ENCODE measurements around the gene SLC38A10.

- TF ChIP-seq EZH2 (IDR thresholded peaks at IDR 0.05; ENCODE audit: insufficient read depth, poor library complexity, severe bottlenecking) (no peak), EZH2phosphoT487 (IDR thresholded peaks at IDR 0.05; ENCODE audit: insufficient read depth, low read depth) (no peak)
Observed at GRCh38 chr17:81200695-81201580, 94.2 kb downstream of the SLC38A10 start.
